Measurements from ENCODE around the gene MZB1. TPM values are rescaled to one million over a fixed set of nuclear protein-coding genes. Genes with fewer than 3 reads are reported as not detected.
A peak's percentile ranks its signal among the peaks of the same experiment; 100 is the strongest.

The MZB1 gene
- total RNA-seq, 1 donor from 2014 or later: 7.8 TPM

DNA sequence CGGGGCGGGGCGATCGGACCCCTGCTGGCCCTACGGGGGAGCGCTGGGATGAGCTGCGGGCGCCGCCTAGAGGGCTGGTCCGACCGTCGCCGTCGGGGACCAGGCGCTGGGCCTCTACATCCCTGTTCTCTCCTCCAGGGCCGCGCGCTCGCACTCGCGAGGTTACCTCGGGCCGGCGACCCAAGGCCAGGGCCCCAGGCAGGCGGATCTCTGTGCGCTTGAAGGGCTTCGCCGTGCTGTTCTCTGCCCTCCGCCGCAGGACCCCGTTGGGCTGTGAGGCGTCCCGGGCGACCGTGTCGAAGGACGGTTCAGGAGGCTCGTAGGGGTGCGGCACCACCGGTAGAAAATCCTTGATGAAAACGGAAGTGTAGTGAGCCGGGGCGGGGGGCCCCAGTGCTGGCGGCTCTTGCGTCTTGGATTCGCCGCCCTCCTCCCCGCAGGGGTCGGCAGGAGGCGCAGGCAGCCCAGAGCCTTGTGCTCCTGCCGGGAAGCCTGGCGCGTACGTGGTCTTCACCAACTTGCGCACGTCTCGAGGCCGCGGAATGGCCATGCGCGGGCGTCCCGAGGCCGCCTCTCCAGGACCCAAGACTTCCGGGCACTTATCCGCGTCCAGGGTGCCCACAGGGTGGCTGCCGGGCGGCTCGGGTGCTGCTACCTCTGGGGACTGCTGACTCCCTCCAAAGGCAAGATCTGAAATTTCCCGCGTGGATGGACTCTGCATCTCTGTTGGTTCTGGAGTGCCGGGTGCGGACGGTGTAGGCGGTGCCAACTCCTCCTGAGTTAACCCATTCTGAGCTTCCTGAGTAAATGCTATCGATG lies 3.2 kb upstream of the MZB1 start:
- H3K27ac ChIP-seq: peak overlapping the region; percentile 36
- TF ChIP-seq CTCF (IDR thresholded peaks at IDR 0.05): peak; percentile 60
- peak; percentile 71 to 79 for ATAC-seq
- intact Hi-C loops (cut with DNase I): no loop called here
- no peaks in the 10 kb centered on the region for H3K36me3 ChIP-seq
- peaks cover 42% of the 10 kb centered on the region for H3K4me1 ChIP-seq
- peak overlapping the region; percentile 65 for H3K4me3 ChIP-seq
- H3K9me3 ChIP-seq: no peaks in the 10 kb centered on the region
- H3K27me3 ChIP-seq (ENCODE audit: low read depth): peaks cover 31% of the 10 kb centered on the region
- DNase-seq: peak; percentile 82

DNA sequence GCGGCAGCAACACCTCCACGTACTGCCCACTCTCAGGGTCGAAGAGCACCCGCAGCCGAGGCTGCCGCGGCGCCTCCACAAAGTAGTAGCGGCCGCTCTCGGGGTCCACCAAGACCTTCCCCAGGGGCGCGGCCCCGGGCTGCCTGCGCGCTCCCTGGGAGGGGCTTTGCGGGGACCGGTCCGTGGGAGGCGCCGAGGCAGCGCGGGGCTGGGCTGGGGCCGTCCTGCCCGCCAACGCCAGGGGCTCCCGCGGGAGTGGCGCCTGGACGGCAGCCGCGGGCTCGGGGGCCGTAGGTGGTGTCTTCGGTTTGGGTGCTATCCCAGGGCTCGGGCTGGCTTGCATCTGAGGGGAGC lies 2.6 kb upstream of the MZB1 start:
- Histone ChIP-seq H3K27ac (peak overlapping the region; percentile 36), H3K9me3 (no peaks in the 10 kb centered on the region), H3K27me3 (ENCODE audit: low read depth) (peaks cover 31% of the 10 kb centered on the region), H3K4me1 (peaks cover 46% of the 10 kb centered on the region), H3K36me3 (no peaks in the 10 kb centered on the region), H3K4me3 (peak overlapping the region; percentile 65)
- ATAC-seq (peak; percentile 4 to 20), DNase-seq (no peak)
- TF ChIP-seq CTCF (IDR thresholded peaks at IDR 0.05): no peak
- intact Hi-C loops (cut with DNase I): no loop called here

- peaks cover 46% of the 10 kb centered on the region for H3K4me1 ChIP-seq
- H3K27me3 ChIP-seq (ENCODE audit: low read depth): peaks cover 31% of the 10 kb centered on the region
- intact Hi-C loops (cut with DNase I): no loop called here
- ATAC-seq (no peak), DNase-seq (no peak)
- no peaks in the 10 kb centered on the region for H3K36me3 ChIP-seq
- peak overlapping the region; percentile 65 for H3K4me3 ChIP-seq
- no peak for TF ChIP-seq CTCF (IDR thresholded peaks at IDR 0.05)
- no peaks in the 10 kb centered on the region for H3K9me3 ChIP-seq
- H3K27ac ChIP-seq: peak overlapping the region; percentile 36
Measured at GRCh38 chr5:139391570-139392323, 2.0 kb upstream of the MZB1 start.

DNA sequence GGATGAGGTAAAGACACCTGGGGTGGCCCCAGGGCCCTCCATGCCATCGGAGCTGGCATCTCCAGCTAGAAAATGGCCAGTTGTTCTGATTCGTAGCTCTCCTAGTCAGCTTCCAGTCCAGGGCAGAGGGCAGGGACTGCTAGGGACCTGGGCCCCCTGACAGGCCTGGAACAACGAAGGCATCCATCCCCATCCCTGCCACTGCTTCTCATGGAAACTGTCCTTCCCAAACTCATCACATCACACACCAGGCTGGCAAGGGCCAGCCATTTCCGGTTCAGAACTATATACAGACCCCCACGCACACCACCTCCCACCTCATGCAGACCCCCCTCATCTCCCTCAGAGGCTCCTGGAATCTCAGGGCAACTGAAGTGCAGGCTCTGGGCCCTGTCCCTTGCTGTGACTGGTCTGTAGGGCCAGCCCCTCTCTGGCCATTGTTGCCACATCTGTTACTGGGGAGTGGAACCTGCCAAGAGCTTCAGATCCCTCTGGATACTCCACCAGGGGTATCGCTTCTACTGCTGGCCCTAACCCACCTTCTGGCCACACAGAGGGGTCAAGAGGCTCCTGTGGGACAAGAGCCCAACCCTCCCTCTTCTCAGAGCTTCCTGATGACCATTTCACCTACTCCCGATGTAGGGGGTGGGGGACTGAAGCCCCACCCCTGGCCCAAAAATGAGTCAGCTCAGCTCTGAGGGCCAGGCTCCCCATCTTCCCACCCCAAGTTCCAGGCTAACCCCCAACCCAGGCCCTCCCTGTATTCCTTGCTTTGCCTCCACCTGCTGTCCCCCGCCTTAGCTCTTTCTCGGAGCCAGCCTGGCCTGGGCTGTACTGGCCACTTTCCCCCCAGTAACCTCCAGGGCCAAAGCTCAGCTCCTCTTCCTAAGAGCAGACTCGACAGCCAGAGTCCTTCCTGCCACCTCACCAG lies 1.2 kb upstream of the MZB1 start:
- Histone ChIP-seq H3K36me3 (no peaks in the 10 kb centered on the region), H3K27ac (no peak overlapping the region), H3K4me3 (no peak overlapping the region), H3K9me3 (no peaks in the 10 kb centered on the region), H3K27me3 (ENCODE audit: low read depth) (peaks cover 31% of the 10 kb centered on the region), H3K4me1 (peaks cover 46% of the 10 kb centered on the region)
- intact Hi-C loops (cut with DNase I): no loop called here
- DNase-seq (no peak), ATAC-seq (no peak)
- TF ChIP-seq CTCF (IDR thresholded peaks at IDR 0.05): no peak

DNA sequence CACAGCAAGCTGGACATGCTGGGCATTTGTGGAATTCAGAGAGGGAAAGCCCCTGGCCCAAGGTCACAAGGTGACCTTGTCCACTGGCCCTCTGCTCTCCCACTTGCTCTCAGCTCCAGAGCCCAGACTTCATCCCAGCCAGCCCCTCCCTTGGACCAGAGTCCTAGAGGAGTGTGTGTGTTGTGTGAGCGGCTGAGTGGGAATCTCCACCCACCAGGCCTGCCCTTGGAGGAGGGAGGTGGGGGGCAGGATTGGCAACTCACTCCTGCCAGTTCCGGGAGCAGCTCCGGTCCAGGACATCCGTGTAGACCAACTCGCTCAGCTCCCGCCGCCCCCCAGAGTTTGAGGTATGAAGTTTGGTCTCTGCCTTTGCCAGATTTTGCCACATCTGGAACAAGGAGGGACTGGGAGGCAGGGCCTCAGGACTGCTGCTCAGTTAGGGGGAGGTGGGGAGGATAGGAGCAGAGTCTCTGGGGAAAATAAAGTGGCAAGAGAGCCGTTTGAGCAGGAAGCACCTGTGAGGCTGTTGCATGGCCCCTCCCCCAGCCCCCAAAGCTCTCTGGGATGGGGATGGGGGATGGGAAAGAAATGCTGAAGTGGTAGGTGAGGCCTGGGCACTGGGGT lies 1.4 kb downstream of the MZB1 start:
- no peaks in the 10 kb centered on the region for H3K9me3 ChIP-seq
- intact Hi-C loops (cut with DNase I): no loop called here
- peaks cover 32% of the 10 kb centered on the region for H3K4me1 ChIP-seq
- H3K27me3 ChIP-seq (ENCODE audit: low read depth): peaks cover 7% of the 10 kb centered on the region
- DNase-seq (no peak), ATAC-seq (no peak)
- H3K27ac ChIP-seq: no peak overlapping the region
- H3K4me3 ChIP-seq: peak overlapping the region; percentile 8
- no peak for TF ChIP-seq CTCF (IDR thresholded peaks at IDR 0.05)
- no peaks in the 10 kb centered on the region for H3K36me3 ChIP-seq
